Measurements from ENCODE around the gene ELMOD3. TPM values are rescaled to one million over a fixed set of nuclear protein-coding genes. Genes with fewer than 3 reads are reported as not detected.
"Not testable (repeated sequence)": the region's sequence is repeated elsewhere in the genome, so short reads cannot be mapped to it uniquely, and the experiment has no call there.

ELMOD3 gene
- polyA plus RNA-seq, 1 of the 3 experiments (the other 2 are of a cell fraction), result 15.4 TPM

DNA sequence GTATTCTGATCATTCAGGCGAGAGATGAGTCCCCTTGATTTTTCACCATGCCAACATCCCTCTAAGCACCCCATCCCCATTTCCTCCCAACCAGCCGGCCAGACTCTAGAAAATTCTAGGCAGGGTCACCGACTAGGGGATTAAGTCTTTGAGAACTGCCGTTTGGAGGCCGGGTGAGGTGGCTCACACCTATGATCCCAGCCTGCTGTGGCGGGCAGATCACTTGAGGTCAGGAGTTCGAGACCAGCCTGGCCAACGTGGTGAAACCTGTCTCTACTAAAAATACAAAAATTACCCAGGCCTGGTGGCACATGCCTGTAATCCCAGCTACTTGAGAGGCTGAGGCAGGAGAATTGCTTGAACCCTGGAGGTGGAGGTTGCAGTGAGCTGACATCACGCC is 85.0 kb downstream of the ELMOD3 start:
- DNase-seq; H4K20me1 ChIP-seq (ENCODE audit: insufficient read depth); H3K4me3 ChIP-seq (ENCODE audit: low read depth in 2 of 2, low read length in 1 of 2); H3K36me3 ChIP-seq (replicated peaks in 1 of 2; ENCODE audit: control insufficient read depth in 1 of 2, insufficient read depth in 2 of 2, low read length in 1 of 2); H2AFZ ChIP-seq (ENCODE audit: low read depth); H3K79me2 ChIP-seq (ENCODE audit: insufficient read depth); H3K9me2 ChIP-seq; H3F3A ChIP-seq (replicated peaks; ENCODE audit: insufficient read depth); H3K4me2 ChIP-seq; H3K9me3 ChIP-seq; H3K27ac ChIP-seq (ENCODE audit: low read depth in 2 of 2, low read length in 1 of 2); H3K27me3 ChIP-seq (ENCODE audit: insufficient read depth); H3K9ac ChIP-seq: not testable (repeated sequence)
- CTCF ChIA-PET, result interaction anchor here (1.5 to 2.6 kb wide), 2 partner anchors 20 to 72 kb away, joined by 4 to 24 read pairs; partner anchors contain the start of gene SH2D6
- peaks cover 14 to 48% of the 10 kb centered on the region in 2 experiments; a peak in 3 of 4 replicates for H3K4me1 ChIP-seq (ENCODE audit: control insufficient read depth in 1 of 2, insufficient read depth in 2 of 2, low read depth in 1 of 2, low read length in 1 of 2)
- POLR2A ChIA-PET, result interaction anchor here (2.4 to 4.3 kb wide), 3 partner anchors 84 to 110 kb away, joined by 14 to 94 read pairs (median 60); partner anchors contain the start of gene MAT2A
- WGBS (ENCODE audit: low lambda C conversion rate), result 98% methylated on average over 9 of the region's 9 CpGs

DNA sequence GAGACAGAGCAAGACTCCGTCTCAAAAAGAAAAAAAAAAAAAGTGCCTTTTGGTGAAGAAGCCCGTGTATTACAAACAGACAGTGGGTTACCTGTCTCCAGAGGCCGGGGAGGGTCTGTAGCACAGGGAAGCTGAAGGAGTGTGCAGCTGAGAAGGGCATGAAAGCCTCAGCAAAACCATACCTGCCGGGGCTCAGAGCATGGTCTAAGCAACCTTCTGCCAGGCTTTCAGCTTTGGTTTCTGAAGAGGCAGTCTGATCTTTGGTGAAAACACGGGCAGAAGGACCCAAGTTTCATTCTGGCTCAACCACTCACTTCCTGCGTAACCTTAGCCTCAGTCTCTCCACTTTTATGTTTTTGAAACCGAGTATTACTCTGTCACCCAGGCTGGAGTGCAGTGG is 85.4 kb downstream of the ELMOD3 start:
- Histone ChIP-seq H3K9ac (no peak overlapping the region), H3K4me2 (no peak overlapping the region), H3K9me2 (no peaks in the 10 kb centered on the region), H3K4me3 (ENCODE audit: low read depth in 2 of 2, low read length in 1 of 2) (no peak overlapping the region), H3K27ac (ENCODE audit: low read depth in 2 of 2, low read length in 1 of 2) (no peak overlapping the region), H3K4me1 (ENCODE audit: control insufficient read depth in 1 of 2, insufficient read depth in 2 of 2, low read depth in 1 of 2, low read length in 1 of 2) (peaks cover 16 to 48% of the 10 kb centered on the region in 2 experiments; a peak in 3 of 4 replicates), H3F3A (replicated peaks; ENCODE audit: insufficient read depth) (peaks cover 10% of the 10 kb centered on the region), H2AFZ (ENCODE audit: low read depth) (no peak overlapping the region), H3K36me3 (replicated peaks in 1 of 2; ENCODE audit: control insufficient read depth in 1 of 2, insufficient read depth in 2 of 2, low read length in 1 of 2) (no peaks in the 10 kb centered on the region), H4K20me1 (ENCODE audit: insufficient read depth) (no peaks in the 10 kb centered on the region), H3K9me3 (no peaks in the 10 kb centered on the region), H3K79me2 (ENCODE audit: insufficient read depth) (no peaks in the 10 kb centered on the region), H3K27me3 (ENCODE audit: insufficient read depth) (no peaks in the 10 kb centered on the region)
- DNase-seq, result no peak
- TF ChIP-seq, protein P1, sequence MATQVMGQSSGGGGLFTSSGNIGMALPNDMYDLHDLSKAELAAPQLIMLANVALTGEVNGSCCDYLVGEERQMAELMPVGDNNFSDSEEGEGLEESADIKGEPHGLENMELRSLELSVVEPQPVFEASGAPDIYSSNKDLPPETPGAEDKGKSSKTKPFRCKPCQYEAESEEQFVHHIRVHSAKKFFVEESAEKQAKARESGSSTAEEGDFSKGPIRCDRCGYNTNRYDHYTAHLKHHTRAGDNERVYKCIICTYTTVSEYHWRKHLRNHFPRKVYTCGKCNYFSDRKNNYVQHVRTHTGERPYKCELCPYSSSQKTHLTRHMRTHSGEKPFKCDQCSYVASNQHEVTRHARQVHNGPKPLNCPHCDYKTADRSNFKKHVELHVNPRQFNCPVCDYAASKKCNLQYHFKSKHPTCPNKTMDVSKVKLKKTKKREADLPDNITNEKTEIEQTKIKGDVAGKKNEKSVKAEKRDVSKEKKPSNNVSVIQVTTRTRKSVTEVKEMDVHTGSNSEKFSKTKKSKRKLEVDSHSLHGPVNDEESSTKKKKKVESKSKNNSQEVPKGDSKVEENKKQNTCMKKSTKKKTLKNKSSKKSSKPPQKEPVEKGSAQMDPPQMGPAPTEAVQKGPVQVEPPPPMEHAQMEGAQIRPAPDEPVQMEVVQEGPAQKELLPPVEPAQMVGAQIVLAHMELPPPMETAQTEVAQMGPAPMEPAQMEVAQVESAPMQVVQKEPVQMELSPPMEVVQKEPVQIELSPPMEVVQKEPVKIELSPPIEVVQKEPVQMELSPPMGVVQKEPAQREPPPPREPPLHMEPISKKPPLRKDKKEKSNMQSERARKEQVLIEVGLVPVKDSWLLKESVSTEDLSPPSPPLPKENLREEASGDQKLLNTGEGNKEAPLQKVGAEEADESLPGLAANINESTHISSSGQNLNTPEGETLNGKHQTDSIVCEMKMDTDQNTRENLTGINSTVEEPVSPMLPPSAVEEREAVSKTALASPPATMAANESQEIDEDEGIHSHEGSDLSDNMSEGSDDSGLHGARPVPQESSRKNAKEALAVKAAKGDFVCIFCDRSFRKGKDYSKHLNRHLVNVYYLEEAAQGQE (IDR thresholded peaks at IDR 0.05; ENCODE audit: low read depth, low read length), result no peak
- no peak for TF ChIP-seq JUND (IDR thresholded peaks at IDR 0.05)
- TF ChIP-seq, protein P2, sequence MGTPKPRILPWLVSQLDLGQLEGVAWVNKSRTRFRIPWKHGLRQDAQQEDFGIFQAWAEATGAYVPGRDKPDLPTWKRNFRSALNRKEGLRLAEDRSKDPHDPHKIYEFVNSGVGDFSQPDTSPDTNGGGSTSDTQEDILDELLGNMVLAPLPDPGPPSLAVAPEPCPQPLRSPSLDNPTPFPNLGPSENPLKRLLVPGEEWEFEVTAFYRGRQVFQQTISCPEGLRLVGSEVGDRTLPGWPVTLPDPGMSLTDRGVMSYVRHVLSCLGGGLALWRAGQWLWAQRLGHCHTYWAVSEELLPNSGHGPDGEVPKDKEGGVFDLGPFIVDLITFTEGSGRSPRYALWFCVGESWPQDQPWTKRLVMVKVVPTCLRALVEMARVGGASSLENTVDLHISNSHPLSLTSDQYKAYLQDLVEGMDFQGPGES (IDR thresholded peaks at IDR 0.05; ENCODE audit: low read depth, low read length), result no peak
- no peak for TF ChIP-seq MXI1 (IDR thresholded peaks at IDR 0.05; ENCODE audit: low read depth, low read length)
- no peak for TF ChIP-seq POLR2AphosphoS5 (IDR thresholded peaks at IDR 0.05; ENCODE audit: low read depth, low read length)
- no peak for TF ChIP-seq EZH2phosphoT487 (IDR thresholded peaks at IDR 0.05; ENCODE audit: borderline replicate concordance, low read depth)
- TF ChIP-seq, protein P3, sequence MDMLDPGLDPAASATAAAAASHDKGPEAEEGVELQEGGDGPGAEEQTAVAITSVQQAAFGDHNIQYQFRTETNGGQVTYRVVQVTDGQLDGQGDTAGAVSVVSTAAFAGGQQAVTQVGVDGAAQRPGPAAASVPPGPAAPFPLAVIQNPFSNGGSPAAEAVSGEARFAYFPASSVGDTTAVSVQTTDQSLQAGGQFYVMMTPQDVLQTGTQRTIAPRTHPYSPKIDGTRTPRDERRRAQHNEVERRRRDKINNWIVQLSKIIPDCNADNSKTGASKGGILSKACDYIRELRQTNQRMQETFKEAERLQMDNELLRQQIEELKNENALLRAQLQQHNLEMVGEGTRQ (IDR thresholded peaks at IDR 0.05; ENCODE audit: borderline replicate concordance, low read depth, low read length), result no peak
- no peak for TF ChIP-seq RCOR1 (IDR thresholded peaks at IDR 0.05; ENCODE audit: low read length)
- TF ChIP-seq GABPA (IDR thresholded peaks at IDR 0.05; ENCODE audit: low read depth), result no peak
- no peak for TF ChIP-seq GATA2 (CRISPR knock-in tag; IDR thresholded peaks at IDR 0.05)
- no peak for TF ChIP-seq NRF1 (IDR thresholded peaks at IDR 0.05; ENCODE audit: low read depth, low read length)
- TF ChIP-seq, protein P4, sequence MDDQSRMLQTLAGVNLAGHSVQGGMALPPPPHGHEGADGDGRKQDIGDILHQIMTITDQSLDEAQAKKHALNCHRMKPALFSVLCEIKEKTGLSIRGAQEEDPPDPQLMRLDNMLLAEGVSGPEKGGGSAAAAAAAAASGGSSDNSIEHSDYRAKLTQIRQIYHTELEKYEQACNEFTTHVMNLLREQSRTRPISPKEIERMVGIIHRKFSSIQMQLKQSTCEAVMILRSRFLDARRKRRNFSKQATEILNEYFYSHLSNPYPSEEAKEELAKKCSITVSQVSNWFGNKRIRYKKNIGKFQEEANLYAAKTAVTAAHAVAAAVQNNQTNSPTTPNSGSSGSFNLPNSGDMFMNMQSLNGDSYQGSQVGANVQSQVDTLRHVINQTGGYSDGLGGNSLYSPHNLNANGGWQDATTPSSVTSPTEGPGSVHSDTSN (IDR thresholded peaks at IDR 0.05), result no peak
- CTCF ChIA-PET, result interaction anchor here (2.2 kb wide), 1 partner anchor 98 kb away, joined by 10 read pairs; the partner anchor contains the start of gene MAT2A
- 90% methylated on average over 7 of the region's 7 CpGs for WGBS (ENCODE audit: low lambda C conversion rate)
- POLR2A ChIA-PET, result interaction anchor here (0.6 kb wide), 1 partner anchor 99 kb away, joined by 3 read pairs; the partner anchor contains the start of gene MAT2A
